Keratinocyte (primary cell): ENCODE results near the gene SAE1.

Experiments
- CTCF ChIP-seq, 3 experiments: IDR thresholded peaks in 1 of 3; conservative IDR thresholded peaks in 1 of 3; optimal IDR thresholded peaks in 1 of 3; 2 replicates in 2 of 3; 3 replicates in 1 of 3; pipeline versions ENCODE3 to v1.5.1; 2011; ENCODE audit warnings: low read length in 3 of 3, mild to moderate bottlenecking in 3 of 3, moderate library complexity in 2 of 3, control low read depth in 1 of 3, inconsistent platforms in 1 of 3; ENCODE audit not compliant: insufficient read depth in 2 of 3; ENCODE audit errors: extremely low read depth in 1 of 3
- EZH2 ChIP-seq: IDR thresholded peaks from one replicate; pipeline ENCODE4 v1.6.1; 2012; ENCODE audit warnings: inconsistent platforms, mild to moderate bottlenecking, low read length, moderate library complexity

GRCh38 chr19:47158879-47159503 is 28.4 kb downstream of the SAE1 start:
- TF ChIP-seq CTCF (optimal IDR thresholded peaks at IDR 0.05 in 1 of 3, IDR thresholded peaks at IDR 0.05 in 1 of 3, conservative IDR thresholded peaks at IDR 0.05 in 1 of 3; ENCODE audit: extremely low read depth in 1 of 3, insufficient read depth in 2 of 3, low read length in 3 of 3) (no peak), EZH2 (no peak)
